Measurements from ENCODE around the gene CISH. TPM values are rescaled to one million over a fixed set of nuclear protein-coding genes. Genes with fewer than 3 reads are reported as not detected.

CISH gene
- total RNA-seq, 1 donor from 2014 or later: 2.6 TPM

DNA sequence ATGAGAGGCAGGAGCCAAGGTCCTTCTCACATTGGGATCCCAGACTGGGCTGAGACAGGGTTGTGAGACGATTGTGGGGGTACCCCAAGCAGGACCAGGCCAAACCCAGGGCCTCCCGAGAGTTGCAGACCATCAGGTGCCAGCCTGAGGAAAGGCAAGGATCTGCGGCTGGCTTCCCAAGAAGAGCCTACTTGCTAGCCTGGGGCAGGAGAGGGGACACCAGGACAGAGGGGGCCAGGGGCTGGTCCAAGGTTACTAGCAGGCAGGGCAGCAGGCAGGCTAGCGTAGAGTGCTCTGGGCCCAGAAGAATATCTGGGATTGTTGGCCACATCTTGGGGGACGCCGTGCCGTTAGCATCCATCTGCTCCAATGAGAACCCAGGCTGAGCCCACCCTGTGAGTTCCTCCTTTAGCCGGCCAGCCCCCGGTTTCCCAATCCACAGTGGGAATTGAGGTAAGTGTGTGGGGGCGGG is 546 bp downstream of the CISH start:
- TF ChIP-seq, protein P1, sequence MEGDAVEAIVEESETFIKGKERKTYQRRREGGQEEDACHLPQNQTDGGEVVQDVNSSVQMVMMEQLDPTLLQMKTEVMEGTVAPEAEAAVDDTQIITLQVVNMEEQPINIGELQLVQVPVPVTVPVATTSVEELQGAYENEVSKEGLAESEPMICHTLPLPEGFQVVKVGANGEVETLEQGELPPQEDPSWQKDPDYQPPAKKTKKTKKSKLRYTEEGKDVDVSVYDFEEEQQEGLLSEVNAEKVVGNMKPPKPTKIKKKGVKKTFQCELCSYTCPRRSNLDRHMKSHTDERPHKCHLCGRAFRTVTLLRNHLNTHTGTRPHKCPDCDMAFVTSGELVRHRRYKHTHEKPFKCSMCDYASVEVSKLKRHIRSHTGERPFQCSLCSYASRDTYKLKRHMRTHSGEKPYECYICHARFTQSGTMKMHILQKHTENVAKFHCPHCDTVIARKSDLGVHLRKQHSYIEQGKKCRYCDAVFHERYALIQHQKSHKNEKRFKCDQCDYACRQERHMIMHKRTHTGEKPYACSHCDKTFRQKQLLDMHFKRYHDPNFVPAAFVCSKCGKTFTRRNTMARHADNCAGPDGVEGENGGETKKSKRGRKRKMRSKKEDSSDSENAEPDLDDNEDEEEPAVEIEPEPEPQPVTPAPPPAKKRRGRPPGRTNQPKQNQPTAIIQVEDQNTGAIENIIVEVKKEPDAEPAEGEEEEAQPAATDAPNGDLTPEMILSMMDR (IDR thresholded peaks at IDR 0.05; ENCODE audit: unreplicated experiment): no peak
- Mint-ChIP-seq H3K4me1 (ENCODE audit: unreplicated experiment) (peaks cover 30% of the 10 kb centered on the region), H3K4me3 (ENCODE audit: unreplicated experiment) (peak overlapping the region; percentile 37), H3K27ac (ENCODE audit: unreplicated experiment) (no peak overlapping the region), H3K27me3 (ENCODE audit: unreplicated experiment) (peaks cover 9% of the 10 kb centered on the region), H3K36me3 (ENCODE audit: low read depth, unreplicated experiment) (no peaks in the 10 kb centered on the region), H3K9me3 (ENCODE audit: unreplicated experiment) (no peaks in the 10 kb centered on the region)
- DNase-seq (ENCODE audit: low spot score): no peak

DNA sequence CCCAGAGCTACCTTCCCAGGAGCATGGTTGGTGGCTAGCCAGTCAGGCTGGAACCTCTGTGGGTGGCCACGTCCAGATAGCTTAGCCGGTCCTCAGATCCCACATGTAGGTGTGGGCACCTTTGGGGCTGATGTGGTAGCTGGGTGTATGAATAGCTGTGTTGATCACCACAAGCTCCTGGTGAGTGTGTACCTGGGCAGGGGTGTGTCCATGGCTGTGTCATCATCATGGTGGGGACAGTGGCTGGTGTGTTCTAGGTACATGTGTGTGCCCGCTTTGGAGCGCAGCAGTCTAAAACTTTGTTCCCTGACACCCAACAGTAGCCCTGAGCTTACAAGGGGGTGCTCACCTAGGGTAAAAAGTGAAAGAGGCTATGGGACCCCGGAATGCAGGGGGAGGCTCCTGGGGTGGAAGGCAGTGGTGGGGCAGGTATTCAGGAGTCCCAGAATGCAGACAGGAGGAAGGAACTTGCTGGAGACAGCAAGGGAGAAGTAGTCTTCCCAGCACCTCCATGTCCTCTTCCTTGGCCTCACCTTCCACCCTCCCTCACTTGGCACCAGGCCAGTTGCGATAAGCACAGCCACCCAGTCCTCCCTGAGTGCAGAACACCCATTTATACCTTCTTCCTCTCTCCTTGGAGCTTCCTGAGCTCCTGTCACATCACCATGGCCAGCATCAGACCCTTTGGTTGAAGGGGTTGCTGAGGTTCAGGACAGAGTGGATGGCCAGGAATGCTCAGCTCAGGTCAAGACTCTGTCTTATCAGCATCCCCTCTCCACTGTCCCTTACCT is 1.2 kb downstream of the CISH start:
- Mint-ChIP-seq H3K4me1 (ENCODE audit: unreplicated experiment) (peaks cover 30% of the 10 kb centered on the region), H3K36me3 (ENCODE audit: low read depth, unreplicated experiment) (no peaks in the 10 kb centered on the region), H3K27ac (ENCODE audit: unreplicated experiment) (no peak overlapping the region)

DNA sequence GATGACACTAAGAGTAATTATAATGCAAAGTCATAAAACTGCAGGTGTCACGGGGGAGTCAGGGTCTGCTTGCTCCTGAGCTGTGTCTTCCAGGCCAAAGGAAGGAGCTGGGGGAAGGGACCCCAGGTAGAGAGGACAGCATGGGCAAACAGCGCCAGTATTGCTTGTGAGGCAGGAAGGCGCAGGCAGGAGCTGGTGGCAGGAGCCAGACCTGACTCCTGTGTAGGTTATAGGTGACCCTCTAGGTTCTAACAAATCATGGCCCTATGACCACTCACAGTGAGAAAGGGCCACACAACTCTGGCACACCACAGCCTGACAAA is 1.9 kb downstream of the CISH start:
- peaks cover 9% of the 10 kb centered on the region for H3K27me3 Mint-ChIP-seq (ENCODE audit: unreplicated experiment)
- no peak overlapping the region for H3K27ac Mint-ChIP-seq (ENCODE audit: unreplicated experiment)
- TF ChIP-seq, protein P1 (IDR thresholded peaks at IDR 0.05; ENCODE audit: unreplicated experiment): no peak
- no peaks in the 10 kb centered on the region for H3K9me3 Mint-ChIP-seq (ENCODE audit: unreplicated experiment)
- H3K4me3 Mint-ChIP-seq (ENCODE audit: unreplicated experiment): no peak overlapping the region
- peaks cover 30% of the 10 kb centered on the region for H3K4me1 Mint-ChIP-seq (ENCODE audit: unreplicated experiment)
- no peak for DNase-seq (ENCODE audit: low spot score)
- H3K36me3 Mint-ChIP-seq (ENCODE audit: low read depth, unreplicated experiment): no peaks in the 10 kb centered on the region

More for the DNA sequence above, 1.2 kb downstream of the CISH start:
- H3K4me3 Mint-ChIP-seq (ENCODE audit: unreplicated experiment): peak overlapping the region; percentile 66
- H3K27me3 Mint-ChIP-seq (ENCODE audit: unreplicated experiment): peaks cover 9% of the 10 kb centered on the region
- TF ChIP-seq, protein P1 (IDR thresholded peaks at IDR 0.05; ENCODE audit: unreplicated experiment): no peak
- H3K9me3 Mint-ChIP-seq (ENCODE audit: unreplicated experiment): no peaks in the 10 kb centered on the region
- no peak for DNase-seq (ENCODE audit: low spot score)

DNA sequence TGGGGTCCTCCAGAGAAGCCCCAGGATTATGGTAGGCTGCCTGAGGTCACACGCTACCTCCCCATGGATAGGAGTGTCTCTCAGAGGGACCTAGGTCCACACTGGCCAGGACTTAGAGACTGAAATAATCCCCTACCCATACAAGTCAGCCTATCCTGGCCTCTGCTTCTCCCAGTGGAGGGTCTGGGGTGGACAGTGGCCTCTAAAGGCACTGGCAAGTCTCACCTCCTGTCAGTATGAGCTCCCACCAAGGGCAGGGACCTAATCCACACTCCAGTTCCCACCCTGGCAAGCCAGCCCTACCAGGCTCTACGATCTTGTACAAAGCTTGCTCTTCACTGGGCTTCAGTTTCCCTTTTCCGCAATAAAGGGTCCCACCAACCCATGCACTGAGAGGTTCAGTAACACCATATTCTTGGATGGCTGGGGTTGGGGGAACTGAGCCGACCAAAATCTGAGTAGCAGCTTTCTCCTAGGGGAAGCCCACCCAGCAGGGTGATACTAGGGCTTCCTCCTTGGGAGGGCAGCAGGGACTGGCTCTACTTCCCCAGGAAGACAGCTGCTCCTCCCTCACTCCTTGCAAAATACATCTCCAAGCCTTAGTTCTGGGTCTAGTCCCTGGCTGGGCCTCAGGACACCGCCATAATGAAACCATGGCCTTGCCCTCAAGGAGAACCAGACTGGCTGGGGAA is 2.4 kb downstream of the CISH start:
- TF ChIP-seq, protein P1 (IDR thresholded peaks at IDR 0.05; ENCODE audit: unreplicated experiment): no peak
- H3K36me3 Mint-ChIP-seq (ENCODE audit: low read depth, unreplicated experiment): no peaks in the 10 kb centered on the region
- DNase-seq (ENCODE audit: low spot score): no peak
- H3K4me1 Mint-ChIP-seq (ENCODE audit: unreplicated experiment): peaks cover 25% of the 10 kb centered on the region
- H3K9me3 Mint-ChIP-seq (ENCODE audit: unreplicated experiment): no peaks in the 10 kb centered on the region
- H3K4me3 Mint-ChIP-seq (ENCODE audit: unreplicated experiment): no peak overlapping the region
- H3K27me3 Mint-ChIP-seq (ENCODE audit: unreplicated experiment): peaks cover 9% of the 10 kb centered on the region
- H3K27ac Mint-ChIP-seq (ENCODE audit: unreplicated experiment): no peak overlapping the region

DNA sequence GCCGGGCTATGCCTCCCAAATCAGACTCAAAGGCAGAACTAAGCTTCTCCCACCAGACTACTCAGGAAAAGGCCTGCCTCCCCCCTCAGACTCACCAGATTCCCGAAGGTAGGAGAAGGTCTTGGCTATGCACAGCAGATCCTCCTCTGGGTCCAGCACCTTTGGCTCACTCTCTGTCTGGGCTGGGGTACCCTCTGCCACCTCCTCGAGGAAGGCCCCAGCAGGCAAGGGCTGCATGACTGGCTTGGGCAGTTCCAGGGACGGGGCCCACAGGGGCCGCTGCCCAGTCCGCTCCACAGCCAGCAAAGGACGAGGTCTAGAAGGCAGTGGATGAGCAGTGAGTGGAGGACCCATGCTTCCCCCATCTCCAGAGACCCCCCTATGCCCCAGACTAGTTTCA is 3.3 kb downstream of the CISH start:
- H3K4me3 Mint-ChIP-seq (ENCODE audit: unreplicated experiment): no peak overlapping the region
- H3K27ac Mint-ChIP-seq (ENCODE audit: unreplicated experiment): no peak overlapping the region
- peaks cover 24% of the 10 kb centered on the region for H3K4me1 Mint-ChIP-seq (ENCODE audit: unreplicated experiment)
- H3K27me3 Mint-ChIP-seq (ENCODE audit: unreplicated experiment): peaks cover 5% of the 10 kb centered on the region
- no peaks in the 10 kb centered on the region for H3K9me3 Mint-ChIP-seq (ENCODE audit: unreplicated experiment)
- no peak for DNase-seq (ENCODE audit: low spot score)
- peaks cover 4% of the 10 kb centered on the region for H3K36me3 Mint-ChIP-seq (ENCODE audit: low read depth, unreplicated experiment)
- TF ChIP-seq, protein P1 (IDR thresholded peaks at IDR 0.05; ENCODE audit: unreplicated experiment): no peak
